ENCODE results near the gene PROCA1. TPM values are rescaled to one million over a fixed set of nuclear protein-coding genes. Genes with fewer than 3 reads are reported as not detected.

PROCA1 gene
- total RNA-seq, 1 donor, result 0.36 TPM

DNA sequence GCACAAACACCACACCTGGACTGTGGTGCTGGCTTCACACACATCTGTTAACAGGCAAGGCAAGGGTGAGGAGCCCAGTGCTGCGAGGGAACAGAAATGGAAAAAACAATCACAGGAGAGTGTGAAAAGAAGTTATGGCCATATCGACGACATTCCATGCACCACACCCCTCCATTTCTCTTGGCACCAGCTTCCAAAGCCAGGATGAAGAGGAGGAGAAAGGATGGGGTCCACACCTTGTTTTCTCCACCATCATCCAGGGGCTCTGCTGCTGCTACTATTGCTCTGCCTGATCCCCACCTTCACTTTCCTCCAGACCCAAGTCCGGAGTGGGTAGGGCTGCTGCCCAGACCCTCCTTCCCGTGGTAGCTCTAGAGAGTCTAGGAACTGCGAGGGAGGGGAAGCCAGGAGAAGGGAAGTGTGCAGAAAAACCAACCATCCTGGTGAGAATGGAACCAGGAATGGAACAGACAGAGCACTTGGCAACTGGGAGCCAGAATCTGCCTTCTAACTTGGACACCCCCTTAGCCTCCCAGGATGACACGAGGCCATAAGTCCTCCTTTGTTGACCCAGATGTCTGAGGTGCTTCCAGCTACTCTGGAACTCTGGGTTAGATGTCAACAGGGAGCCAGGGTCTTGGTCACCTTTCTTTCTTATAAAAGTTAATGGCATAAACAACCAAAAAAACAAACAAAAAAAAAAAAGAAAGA, 1.2 kb upstream of the PROCA1 start:
- Histone ChIP-seq H3K4me1 (ENCODE audit: insufficient read depth, low read length) (peaks cover 33% of the 10 kb centered on the region), H3K4me3 (ENCODE audit: insufficient read depth, low read length) (no peak overlapping the region), H3K27ac (ENCODE audit: low read depth, low read length) (no peak overlapping the region), H3K9me3 (ENCODE audit: low read depth, low read length) (no peaks in the 10 kb centered on the region), H2AFZ (ENCODE audit: low read length) (no peak overlapping the region), H3K27me3 (ENCODE audit: insufficient read depth, low read length) (no peaks in the 10 kb centered on the region), H4K20me1 (ENCODE audit: insufficient read depth, low read length) (peaks cover 30% of the 10 kb centered on the region), H3K4me2 (ENCODE audit: insufficient read depth, low read length) (peak overlapping the region; percentile 93), H3K36me3 (ENCODE audit: insufficient read depth, low read length) (peaks cover 35% of the 10 kb centered on the region), H3K79me2 (ENCODE audit: insufficient read depth, low read length) (peaks cover 28% of the 10 kb centered on the region)
- TF ChIP-seq, protein P1, sequence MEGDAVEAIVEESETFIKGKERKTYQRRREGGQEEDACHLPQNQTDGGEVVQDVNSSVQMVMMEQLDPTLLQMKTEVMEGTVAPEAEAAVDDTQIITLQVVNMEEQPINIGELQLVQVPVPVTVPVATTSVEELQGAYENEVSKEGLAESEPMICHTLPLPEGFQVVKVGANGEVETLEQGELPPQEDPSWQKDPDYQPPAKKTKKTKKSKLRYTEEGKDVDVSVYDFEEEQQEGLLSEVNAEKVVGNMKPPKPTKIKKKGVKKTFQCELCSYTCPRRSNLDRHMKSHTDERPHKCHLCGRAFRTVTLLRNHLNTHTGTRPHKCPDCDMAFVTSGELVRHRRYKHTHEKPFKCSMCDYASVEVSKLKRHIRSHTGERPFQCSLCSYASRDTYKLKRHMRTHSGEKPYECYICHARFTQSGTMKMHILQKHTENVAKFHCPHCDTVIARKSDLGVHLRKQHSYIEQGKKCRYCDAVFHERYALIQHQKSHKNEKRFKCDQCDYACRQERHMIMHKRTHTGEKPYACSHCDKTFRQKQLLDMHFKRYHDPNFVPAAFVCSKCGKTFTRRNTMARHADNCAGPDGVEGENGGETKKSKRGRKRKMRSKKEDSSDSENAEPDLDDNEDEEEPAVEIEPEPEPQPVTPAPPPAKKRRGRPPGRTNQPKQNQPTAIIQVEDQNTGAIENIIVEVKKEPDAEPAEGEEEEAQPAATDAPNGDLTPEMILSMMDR (IDR thresholded peaks at IDR 0.05; ENCODE audit: extremely low read depth, low read depth, low read length), result no peak
- DNase-seq (ENCODE audit: insufficient read length, low spot score, missing footprints), result peak; percentile 75

DNA sequence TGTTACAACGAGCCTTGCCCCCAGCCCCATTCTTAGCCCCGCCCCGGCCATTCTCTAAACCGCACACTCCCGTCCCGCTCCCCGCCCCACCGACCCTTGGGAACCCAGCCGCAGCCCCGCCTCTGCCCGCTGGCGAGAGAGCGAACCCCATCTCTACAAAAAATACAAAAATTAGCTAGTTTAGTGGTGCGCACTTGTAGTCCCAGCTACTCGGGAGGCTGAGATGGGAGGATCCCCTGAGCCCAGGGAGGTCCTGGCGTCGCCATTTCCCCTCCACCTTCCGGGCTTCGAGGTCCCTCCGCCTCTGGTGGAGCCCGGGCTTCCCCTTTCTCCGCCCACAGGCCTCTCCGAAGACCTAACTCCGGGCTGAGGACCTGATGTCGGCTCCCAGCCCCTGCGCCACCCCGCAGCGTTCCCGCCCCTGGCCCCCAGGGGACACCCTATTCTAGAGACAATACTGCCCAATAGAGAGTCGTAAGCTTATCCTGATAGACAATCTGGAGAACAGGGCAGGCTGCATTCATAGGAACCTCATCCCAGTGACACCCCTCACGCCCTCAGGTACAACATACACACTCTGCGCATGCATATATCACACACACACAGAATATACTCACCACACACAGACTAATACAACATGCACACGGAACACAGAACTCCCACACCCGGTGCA, 480 bp upstream of the PROCA1 start:
- H3K4me2 ChIP-seq (ENCODE audit: insufficient read depth, low read length), result peak overlapping the region; percentile 93
- peaks cover 24% of the 10 kb centered on the region for H3K79me2 ChIP-seq (ENCODE audit: insufficient read depth, low read length)
- H2AFZ ChIP-seq (ENCODE audit: low read length), result no peak overlapping the region
- DNase-seq (ENCODE audit: insufficient read length, low spot score, missing footprints), result peak; percentile 85
- H3K27ac ChIP-seq (ENCODE audit: low read depth, low read length), result peak overlapping the region; percentile 76
- peak overlapping the region; percentile 77 for H3K4me3 ChIP-seq (ENCODE audit: insufficient read depth, low read length)
- no peaks in the 10 kb centered on the region for H3K27me3 ChIP-seq (ENCODE audit: insufficient read depth, low read length)
- H3K4me1 ChIP-seq (ENCODE audit: insufficient read depth, low read length), result peaks cover 33% of the 10 kb centered on the region
- TF ChIP-seq, protein P1 (IDR thresholded peaks at IDR 0.05; ENCODE audit: extremely low read depth, low read depth, low read length), result no peak
- H3K9me3 ChIP-seq (ENCODE audit: low read depth, low read length), result no peaks in the 10 kb centered on the region
- H4K20me1 ChIP-seq (ENCODE audit: insufficient read depth, low read length), result peaks cover 30% of the 10 kb centered on the region
- peaks cover 35% of the 10 kb centered on the region for H3K36me3 ChIP-seq (ENCODE audit: insufficient read depth, low read length)

DNA sequence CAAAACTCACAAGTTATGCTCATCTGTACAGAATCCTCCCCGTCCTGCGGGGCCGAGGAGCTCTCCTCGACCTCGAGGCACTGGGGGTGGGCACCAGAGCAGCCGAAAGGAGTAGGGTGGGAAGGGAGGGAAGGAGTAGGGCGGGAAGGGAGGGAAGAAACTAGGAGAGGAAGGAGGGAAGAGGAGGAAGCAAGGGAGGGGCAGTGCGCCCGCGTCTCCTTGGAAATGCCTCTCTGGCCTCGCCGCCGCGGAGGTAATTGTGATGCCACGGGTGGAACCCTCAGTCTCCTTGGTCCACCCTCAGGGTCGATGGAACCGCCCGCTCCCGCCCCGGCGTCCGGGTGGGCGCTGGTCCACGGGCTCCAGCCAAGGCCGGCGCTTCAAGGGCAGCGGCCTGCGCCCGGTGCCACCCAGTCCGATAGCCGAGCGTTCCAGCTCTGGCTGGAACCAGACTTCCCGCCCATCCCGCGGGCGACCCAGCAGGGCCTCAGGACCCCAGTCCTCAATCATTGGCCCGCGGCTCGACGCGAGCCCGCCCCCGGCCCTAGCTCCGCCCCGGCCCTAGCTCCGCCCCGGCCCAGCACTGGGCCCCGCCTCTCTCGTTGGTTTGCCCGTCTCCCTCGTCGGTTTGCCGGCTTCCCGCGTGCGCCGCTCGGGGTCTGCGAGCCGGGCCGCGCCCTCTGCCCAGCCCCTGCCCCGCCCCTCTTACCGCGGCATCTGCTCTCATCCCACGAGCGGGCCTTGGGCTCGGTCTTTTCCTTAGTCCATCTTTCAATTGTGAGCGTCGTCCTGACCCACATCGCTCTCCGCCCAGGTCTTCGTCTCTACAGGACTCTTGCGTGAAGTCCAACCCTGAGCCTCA, 596 bp downstream of the PROCA1 start:
- Histone ChIP-seq H4K20me1 (ENCODE audit: insufficient read depth, low read length) (peaks cover 22% of the 10 kb centered on the region), H3K36me3 (ENCODE audit: insufficient read depth, low read length) (peaks cover 35% of the 10 kb centered on the region), H3K4me2 (ENCODE audit: insufficient read depth, low read length) (peak overlapping the region; percentile 93), H3K9me3 (ENCODE audit: low read depth, low read length) (no peaks in the 10 kb centered on the region), H3K4me1 (ENCODE audit: insufficient read depth, low read length) (peaks cover 26% of the 10 kb centered on the region), H3K27me3 (ENCODE audit: insufficient read depth, low read length) (no peaks in the 10 kb centered on the region), H3K79me2 (ENCODE audit: insufficient read depth, low read length) (peaks cover 14% of the 10 kb centered on the region), H2AFZ (ENCODE audit: low read length) (peak overlapping the region; percentile 69), H3K4me3 (ENCODE audit: insufficient read depth, low read length) (peak overlapping the region; percentile 77), H3K27ac (ENCODE audit: low read depth, low read length) (peak overlapping the region; percentile 76)
- peak; percentile 99 for DNase-seq (ENCODE audit: insufficient read length, low spot score, missing footprints)
- TF ChIP-seq, protein P1 (IDR thresholded peaks at IDR 0.05; ENCODE audit: extremely low read depth, low read depth, low read length), result no peak

Data from osteoblast (primary cell).